Measurements from ENCODE around the gene CASKIN2.

GRCh38 chr17:75544250-75544649 lies 28.9 kb upstream of the CASKIN2 start:
- TF ChIP-seq, protein P1, sequence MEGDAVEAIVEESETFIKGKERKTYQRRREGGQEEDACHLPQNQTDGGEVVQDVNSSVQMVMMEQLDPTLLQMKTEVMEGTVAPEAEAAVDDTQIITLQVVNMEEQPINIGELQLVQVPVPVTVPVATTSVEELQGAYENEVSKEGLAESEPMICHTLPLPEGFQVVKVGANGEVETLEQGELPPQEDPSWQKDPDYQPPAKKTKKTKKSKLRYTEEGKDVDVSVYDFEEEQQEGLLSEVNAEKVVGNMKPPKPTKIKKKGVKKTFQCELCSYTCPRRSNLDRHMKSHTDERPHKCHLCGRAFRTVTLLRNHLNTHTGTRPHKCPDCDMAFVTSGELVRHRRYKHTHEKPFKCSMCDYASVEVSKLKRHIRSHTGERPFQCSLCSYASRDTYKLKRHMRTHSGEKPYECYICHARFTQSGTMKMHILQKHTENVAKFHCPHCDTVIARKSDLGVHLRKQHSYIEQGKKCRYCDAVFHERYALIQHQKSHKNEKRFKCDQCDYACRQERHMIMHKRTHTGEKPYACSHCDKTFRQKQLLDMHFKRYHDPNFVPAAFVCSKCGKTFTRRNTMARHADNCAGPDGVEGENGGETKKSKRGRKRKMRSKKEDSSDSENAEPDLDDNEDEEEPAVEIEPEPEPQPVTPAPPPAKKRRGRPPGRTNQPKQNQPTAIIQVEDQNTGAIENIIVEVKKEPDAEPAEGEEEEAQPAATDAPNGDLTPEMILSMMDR (IDR thresholded peaks at IDR 0.05) = no peak
- TF ChIP-seq TCF7L2 (IDR thresholded peaks at IDR 0.05; ENCODE audit: low read depth, low read length) = no peak
- TF ChIP-seq REST (IDR thresholded peaks at IDR 0.05; ENCODE audit: insufficient read depth in 1 of 2, low read depth in 2 of 2, low read length in 1 of 2) = no peak
- no peak for TF ChIP-seq SIN3A (IDR thresholded peaks at IDR 0.05; ENCODE audit: borderline replicate concordance, insufficient read depth, low read depth, low read length)

Measured in Panc1 (cell line).